Measurements from ENCODE around the gene CREM.
"Not testable (repeated sequence)": the region's sequence is repeated elsewhere in the genome, so short reads cannot be mapped to it uniquely, and the experiment has no call there.

Gene CREM

GRCh38 chr10:35194471-35194870 is 67.8 kb downstream of the CREM start:
- DNase-seq (ENCODE audit: low read depth): no peak

GRCh38 chr10:35194906-35195305 is 68.3 kb downstream of the CREM start:
- peak; percentile 22 for DNase-seq (ENCODE audit: low read depth)

GRCh38 chr10:35195361-35196306 is 69.0 kb downstream of the CREM start:
- peak; percentile 69 for DNase-seq (ENCODE audit: low read depth)

GRCh38 chr10:35200487-35200886 is 73.8 kb downstream of the CREM start:
- DNase-seq (ENCODE audit: low read depth): no peak

- DNase-seq (ENCODE audit: low read depth): no peak
Measured at GRCh38 chr10:35201234-35201633, 74.6 kb downstream of the CREM start.

GRCh38 chr10:35202050-35202449 is 75.4 kb downstream of the CREM start:
- DNase-seq (ENCODE audit: low read depth): no peak

GRCh38 chr10:35203745-35204144 is 77.1 kb downstream of the CREM start:
- DNase-seq (ENCODE audit: low read depth): no peak

- no peak for DNase-seq (ENCODE audit: low read depth)
Measured at GRCh38 chr10:35204650-35205319, 78.1 kb downstream of the CREM start.

GRCh38 chr10:35206274-35206673 is 79.6 kb downstream of the CREM start:
- DNase-seq (ENCODE audit: low read depth): no peak

GRCh38 chr10:35208536-35208935 is 81.9 kb downstream of the CREM start:
- no peak for DNase-seq (ENCODE audit: low read depth)

- DNase-seq (ENCODE audit: low read depth): no peak
Measured at GRCh38 chr10:35208949-35209613, 82.4 kb downstream of the CREM start.

- no peak for DNase-seq (ENCODE audit: low read depth)
Measured at GRCh38 chr10:35210961-35211360, 84.3 kb downstream of the CREM start.

GRCh38 chr10:35211390-35211789 is 84.7 kb downstream of the CREM start:
- DNase-seq (ENCODE audit: low read depth): no peak

- no peak for DNase-seq (ENCODE audit: low read depth)
Measured at GRCh38 chr10:35212856-35213255, 86.2 kb downstream of the CREM start.

GRCh38 chr10:35213699-35214098 is 87.1 kb downstream of the CREM start:
- DNase-seq (ENCODE audit: low read depth): no peak

GRCh38 chr10:35214607-35215020 is 88.0 kb downstream of the CREM start:
- no peak for DNase-seq (ENCODE audit: low read depth)

- DNase-seq (ENCODE audit: low read depth): no peak
Measured at GRCh38 chr10:35215107-35215506, 88.5 kb downstream of the CREM start.

- peak; percentile 13 for DNase-seq (ENCODE audit: low read depth)
Measured at GRCh38 chr10:35216303-35216905, 89.8 kb downstream of the CREM start.

- DNase-seq (ENCODE audit: low read depth): not testable (repeated sequence)
Measured at GRCh38 chr10:35216956-35217355, 90.3 kb downstream of the CREM start.

- no peak for DNase-seq (ENCODE audit: low read depth)
Measured at GRCh38 chr10:35217455-35217854, 90.8 kb downstream of the CREM start.

GRCh38 chr10:35218339-35218955 is 91.8 kb downstream of the CREM start:
- peak; percentile 74 for DNase-seq (ENCODE audit: low read depth)

GRCh38 chr10:35219292-35219691 is 92.6 kb downstream of the CREM start:
- peak; percentile 41 for DNase-seq (ENCODE audit: low read depth)
